Measurements from ENCODE around the gene MYOC.
"Not testable (repeated sequence)": the region's sequence is repeated elsewhere in the genome, so short reads cannot be mapped to it uniquely, and the experiment has no call there.

MYOC gene

DNA sequence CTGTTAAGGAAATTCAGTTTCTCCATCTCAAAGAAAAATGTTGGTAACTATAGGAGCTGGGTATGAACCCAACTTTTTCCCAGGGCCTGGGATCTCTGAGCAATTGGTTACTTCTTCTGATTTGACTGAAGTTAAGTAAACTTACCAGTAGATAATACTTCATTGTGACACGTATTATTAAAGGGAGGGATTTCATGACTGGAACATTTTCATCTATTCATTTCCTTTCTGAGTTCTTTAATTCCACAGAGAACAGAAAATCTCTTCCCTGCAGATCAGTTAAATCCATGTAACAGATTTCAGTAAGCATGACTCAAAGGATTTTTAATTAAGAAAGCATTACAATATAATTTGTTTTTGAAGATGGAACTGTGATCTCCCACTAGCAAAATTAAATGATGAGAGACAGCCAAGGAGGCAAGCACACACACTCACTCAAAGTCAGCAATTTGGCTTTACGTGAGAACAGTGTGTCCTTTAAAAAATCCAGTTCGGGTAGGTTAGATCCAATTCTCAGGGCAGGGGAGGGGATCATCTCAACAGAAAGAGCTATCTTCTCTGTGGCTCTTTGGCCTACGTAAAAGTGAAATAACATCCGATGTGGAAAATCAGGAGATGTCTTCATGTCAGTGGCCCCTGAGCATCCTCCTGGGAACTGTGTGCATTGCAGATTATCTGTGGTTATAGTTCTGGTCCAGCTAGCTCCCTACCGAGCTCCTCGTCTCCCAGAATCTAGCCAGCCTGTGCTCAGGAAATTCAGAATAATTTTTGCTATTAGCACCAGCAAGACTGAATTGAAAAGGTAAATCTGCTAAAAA lies 10.8 kb upstream of the MYOC start:
- no peak overlapping the region for H3K4me3 ChIP-seq (ENCODE audit: low read length)
- TF ChIP-seq, protein P1, sequence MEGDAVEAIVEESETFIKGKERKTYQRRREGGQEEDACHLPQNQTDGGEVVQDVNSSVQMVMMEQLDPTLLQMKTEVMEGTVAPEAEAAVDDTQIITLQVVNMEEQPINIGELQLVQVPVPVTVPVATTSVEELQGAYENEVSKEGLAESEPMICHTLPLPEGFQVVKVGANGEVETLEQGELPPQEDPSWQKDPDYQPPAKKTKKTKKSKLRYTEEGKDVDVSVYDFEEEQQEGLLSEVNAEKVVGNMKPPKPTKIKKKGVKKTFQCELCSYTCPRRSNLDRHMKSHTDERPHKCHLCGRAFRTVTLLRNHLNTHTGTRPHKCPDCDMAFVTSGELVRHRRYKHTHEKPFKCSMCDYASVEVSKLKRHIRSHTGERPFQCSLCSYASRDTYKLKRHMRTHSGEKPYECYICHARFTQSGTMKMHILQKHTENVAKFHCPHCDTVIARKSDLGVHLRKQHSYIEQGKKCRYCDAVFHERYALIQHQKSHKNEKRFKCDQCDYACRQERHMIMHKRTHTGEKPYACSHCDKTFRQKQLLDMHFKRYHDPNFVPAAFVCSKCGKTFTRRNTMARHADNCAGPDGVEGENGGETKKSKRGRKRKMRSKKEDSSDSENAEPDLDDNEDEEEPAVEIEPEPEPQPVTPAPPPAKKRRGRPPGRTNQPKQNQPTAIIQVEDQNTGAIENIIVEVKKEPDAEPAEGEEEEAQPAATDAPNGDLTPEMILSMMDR (IDR thresholded peaks at IDR 0.05; ENCODE audit: insufficient read depth, low read depth, low read length, missing control alignments): no peak
- no peak for DNase-seq (ENCODE audit: low read depth)

DNA sequence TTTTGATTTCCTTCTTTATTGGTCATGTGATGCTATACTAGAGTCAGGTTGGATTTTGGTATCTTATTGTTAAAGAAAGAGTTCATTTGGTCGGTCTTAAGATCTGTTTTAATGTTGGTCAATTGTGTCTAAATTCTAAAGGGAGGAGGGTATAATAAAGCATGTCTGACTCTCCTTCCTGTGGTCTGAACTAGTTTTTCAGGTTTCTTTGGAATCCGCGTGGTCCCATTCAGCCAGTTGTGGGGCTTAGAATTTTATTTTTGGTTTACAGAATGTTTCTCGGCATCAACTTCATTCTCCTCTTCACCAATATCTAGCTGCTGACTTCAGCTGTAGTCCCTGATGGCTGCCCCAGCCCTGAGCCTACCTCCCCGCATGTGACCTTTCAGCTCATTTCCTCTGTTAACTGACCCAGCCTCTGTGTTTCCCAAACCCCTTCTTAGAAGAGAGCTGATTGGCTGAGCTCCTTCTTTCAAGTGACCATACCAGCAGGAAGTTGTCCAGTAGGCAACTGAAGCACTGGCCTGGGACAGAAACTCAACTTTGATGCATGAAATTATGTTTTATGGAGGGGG lies 8.7 kb upstream of the MYOC start:
- DNase-seq (ENCODE audit: low read depth): peak; percentile 54
- TF ChIP-seq, protein P1 (IDR thresholded peaks at IDR 0.05; ENCODE audit: insufficient read depth, low read depth, low read length, missing control alignments): no peak
- H3K4me3 ChIP-seq (ENCODE audit: low read length): no peak overlapping the region

DNA sequence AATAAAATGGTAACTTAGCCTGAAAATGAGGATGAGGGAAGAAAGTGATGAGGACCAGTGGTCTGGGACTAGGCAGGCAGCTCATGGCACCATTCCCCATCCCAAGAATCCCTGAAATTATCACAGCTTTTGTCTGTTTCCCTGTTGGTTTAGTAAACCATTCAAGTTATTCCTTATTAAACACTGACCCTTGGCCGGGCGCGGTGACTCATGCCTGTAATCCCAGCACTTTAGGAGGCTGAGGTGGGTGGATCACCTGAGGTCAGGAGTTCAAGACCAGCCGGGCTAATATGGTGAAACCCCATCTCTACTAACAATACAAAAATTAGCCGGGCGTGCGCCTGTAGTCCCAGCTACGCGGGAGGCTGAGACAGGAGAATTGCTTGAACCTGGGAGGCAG lies 3.7 kb upstream of the MYOC start:
- DNase-seq (ENCODE audit: low read depth); H3K4me3 ChIP-seq (ENCODE audit: low read length): not testable (repeated sequence)

DNA sequence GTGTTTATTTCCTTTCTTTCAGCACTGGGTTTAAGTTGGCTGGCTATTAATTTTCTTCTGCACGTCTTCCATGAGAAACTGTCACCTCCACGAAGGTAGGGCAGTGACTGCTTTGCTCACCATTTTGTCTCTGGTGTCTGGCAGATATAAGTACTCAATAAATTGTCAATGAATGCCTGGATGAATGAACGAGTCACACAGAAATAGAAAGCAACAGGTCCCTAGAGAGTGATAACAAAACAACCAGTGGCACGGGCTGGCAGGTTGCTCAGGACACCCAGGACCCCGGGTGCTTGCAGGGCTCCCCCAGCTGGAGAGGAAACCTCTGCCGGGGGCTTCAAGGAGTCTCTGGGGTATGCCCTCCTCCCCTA lies 3.2 kb upstream of the MYOC start:
- no peak overlapping the region for H3K4me3 ChIP-seq (ENCODE audit: low read length)

DNA sequence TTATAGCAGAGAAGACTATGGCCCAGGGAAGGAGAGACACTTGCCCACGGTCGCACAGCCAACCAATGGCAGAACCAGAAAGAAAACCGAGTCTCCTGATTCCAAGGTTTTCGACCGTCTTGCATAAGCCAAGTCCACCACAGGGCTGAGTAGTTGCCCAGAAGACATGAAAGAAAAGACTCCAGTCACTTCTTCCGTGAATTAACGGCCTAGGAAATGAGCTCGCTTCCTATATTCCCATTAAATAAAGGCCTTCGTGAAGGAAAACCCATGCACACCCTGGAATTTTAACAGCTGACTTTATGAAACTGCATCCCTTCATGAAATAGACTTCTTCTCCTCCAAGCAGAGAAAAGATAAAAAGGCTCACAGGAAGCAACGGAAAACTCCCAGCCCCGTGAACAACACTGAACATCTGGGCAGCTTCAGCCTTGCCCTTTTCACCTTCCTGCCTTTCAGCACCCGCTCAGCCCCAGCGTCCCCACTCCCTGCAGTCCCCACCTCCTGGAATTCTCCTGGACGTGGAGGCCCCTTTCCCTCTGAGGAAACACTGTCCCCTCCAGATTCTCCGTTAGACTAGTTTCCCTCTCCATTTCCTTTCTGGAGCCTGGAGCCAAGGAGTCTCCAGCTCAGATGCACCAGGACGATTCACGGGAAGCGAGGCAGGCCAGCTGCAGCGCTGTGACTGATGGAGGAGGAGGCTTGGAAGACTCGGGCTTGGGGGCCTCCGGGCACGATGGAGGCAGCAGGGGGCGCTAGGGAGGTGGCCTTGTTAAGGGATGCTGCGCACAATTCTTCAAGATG lies 2.7 kb upstream of the MYOC start:
- H3K4me3 ChIP-seq (ENCODE audit: low read length): no peak overlapping the region
- TF ChIP-seq, protein P1 (IDR thresholded peaks at IDR 0.05; ENCODE audit: insufficient read depth, low read depth, low read length, missing control alignments): peak; percentile 45
- peak; percentile 37 for DNase-seq (ENCODE audit: low read depth)

More for the DNA sequence above, 3.2 kb upstream of the MYOC start:
- no peak for DNase-seq (ENCODE audit: low read depth)
- TF ChIP-seq, protein P1 (IDR thresholded peaks at IDR 0.05; ENCODE audit: insufficient read depth, low read depth, low read length, missing control alignments): no peak

DNA sequence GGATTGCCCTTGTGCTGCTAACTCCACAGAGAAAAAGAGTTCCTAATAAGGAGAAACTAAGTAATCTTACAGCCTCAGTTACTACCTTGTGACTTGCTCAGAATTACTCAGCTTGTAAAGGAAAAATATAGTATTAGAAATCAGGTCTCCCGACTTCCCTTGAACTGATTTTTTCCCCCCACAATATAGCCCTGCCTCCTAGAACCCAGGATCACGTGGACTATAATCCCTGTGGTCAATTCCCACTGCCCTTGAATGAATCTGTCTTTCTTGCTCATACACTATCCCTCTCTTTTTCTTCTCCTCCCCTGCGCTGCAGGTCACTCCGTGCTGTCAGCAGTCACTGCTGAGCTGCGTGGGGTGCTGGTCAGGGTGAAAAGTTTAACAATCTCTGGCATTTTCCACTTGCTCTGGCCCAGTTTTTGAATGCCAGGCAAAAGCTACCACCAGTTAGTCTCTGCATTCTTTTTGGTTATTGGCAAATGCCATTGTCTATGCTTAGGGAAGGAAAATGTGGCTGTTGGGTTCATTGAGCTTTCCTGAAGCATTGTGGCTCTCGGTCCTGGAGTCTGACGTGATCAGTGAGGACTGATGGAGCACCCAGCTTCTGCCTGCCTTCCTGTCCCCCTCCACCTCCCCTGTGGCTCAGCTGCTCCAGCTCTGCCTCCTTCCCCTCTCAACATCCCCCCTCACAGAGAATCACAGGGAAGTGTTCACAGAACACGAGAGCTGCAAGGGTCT lies 1.9 kb upstream of the MYOC start:
- H3K4me3 ChIP-seq (ENCODE audit: low read length): no peak overlapping the region
- DNase-seq (ENCODE audit: low read depth): no peak
- TF ChIP-seq, protein P1 (IDR thresholded peaks at IDR 0.05; ENCODE audit: insufficient read depth, low read depth, low read length, missing control alignments): no peak

DNA sequence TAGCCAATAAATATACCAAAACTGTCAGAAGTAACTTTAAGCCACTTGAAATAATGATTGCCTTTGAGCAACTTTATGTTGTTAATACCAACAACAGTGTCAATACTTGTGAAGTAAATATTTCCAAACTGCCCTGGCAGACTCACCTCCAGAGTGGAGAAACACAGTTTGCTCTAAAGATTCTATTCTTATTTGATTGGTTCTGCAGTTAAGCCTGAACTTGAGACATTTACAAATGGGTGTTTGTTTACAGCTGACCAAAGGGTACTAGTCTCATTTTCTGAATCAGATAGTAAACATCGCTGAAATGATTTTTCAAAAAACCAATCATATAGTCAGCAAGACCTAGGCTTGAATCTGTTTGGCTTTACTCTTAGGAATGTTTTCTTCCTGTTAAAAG lies 1.3 kb upstream of the MYOC start:
- no peak overlapping the region for H3K4me3 ChIP-seq (ENCODE audit: low read length)
- DNase-seq (ENCODE audit: low read depth): no peak
- TF ChIP-seq, protein P1 (IDR thresholded peaks at IDR 0.05; ENCODE audit: insufficient read depth, low read depth, low read length, missing control alignments): no peak
